Islet precursor cell (in vitro differentiated cells): ENCODE measurements around the gene CATSPERE.
"Not testable (repeated sequence)": the region's sequence is repeated elsewhere in the genome, so short reads cannot be mapped to it uniquely, and the experiment has no call there.

ENCODE experiments used
- DNase-seq: peaks from one replicate; pipeline ENCODE4 v3.0.0-alpha.2; 2018

Gene CATSPERE

GRCh38 chr1:244636488-244637259 is 175.6 kb downstream of the CATSPERE start:
- no peak for DNase-seq

- no peak for DNase-seq
Observed at GRCh38 chr1:244639561-244639960, 178.5 kb downstream of the CATSPERE start.

GRCh38 chr1:244640917-244641316 is 179.8 kb downstream of the CATSPERE start:
- no peak for DNase-seq

- no peak for DNase-seq
Observed at GRCh38 chr1:244642526-244642925, 181.5 kb downstream of the CATSPERE start.

- DNase-seq = no peak
Observed at GRCh38 chr1:244642988-244643387, 181.9 kb downstream of the CATSPERE start.

- no peak for DNase-seq
Observed at GRCh38 chr1:244645414-244645813, 184.3 kb downstream of the CATSPERE start.

GRCh38 chr1:244645890-244646289 is 184.8 kb downstream of the CATSPERE start:
- DNase-seq = no peak

- DNase-seq = no peak
Observed at GRCh38 chr1:244647819-244648218, 186.7 kb downstream of the CATSPERE start.

GRCh38 chr1:244651956-244652622 is 191.0 kb downstream of the CATSPERE start:
- DNase-seq = no peak

- peak; percentile 100 for DNase-seq
Observed at GRCh38 chr1:244652623-244653438, 191.8 kb downstream of the CATSPERE start, which contains the start of gene DESI2. DESI2 (plus strand) TSS chr1:244653126; CDS start chr1:244653314, 188 bp downstream.

- peak; percentile 61 for DNase-seq
Observed at GRCh38 chr1:244653439-244654107, 192.5 kb downstream of the CATSPERE start.

GRCh38 chr1:244654108-244655038 is 193.3 kb downstream of the CATSPERE start:
- DNase-seq = no peak

- no peak for DNase-seq
Observed at GRCh38 chr1:244655186-244655585, 194.1 kb downstream of the CATSPERE start.

GRCh38 chr1:244657421-244657820 is 196.3 kb downstream of the CATSPERE start:
- no peak for DNase-seq

- DNase-seq = no peak
Observed at GRCh38 chr1:244659694-244660093, 198.6 kb downstream of the CATSPERE start.

- no peak for DNase-seq
Observed at GRCh38 chr1:244660595-244660994, 199.5 kb downstream of the CATSPERE start.

- DNase-seq = not testable (repeated sequence)
Observed at GRCh38 chr1:244661569-244662312, 200.7 kb downstream of the CATSPERE start.

GRCh38 chr1:244662599-244662998 is 201.5 kb downstream of the CATSPERE start:
- DNase-seq = peak; percentile 29

- no peak for DNase-seq
Observed at GRCh38 chr1:244664353-244664752, 203.3 kb downstream of the CATSPERE start.

- no peak for DNase-seq
Observed at GRCh38 chr1:244665771-244666217, 204.7 kb downstream of the CATSPERE start.
